ENCODE data around the gene OR5V1.
"Not testable (repeated sequence)": the region's sequence is repeated elsewhere in the genome, so short reads cannot be mapped to it uniquely, and the experiment has no call there.

The OR5V1 gene

DNA sequence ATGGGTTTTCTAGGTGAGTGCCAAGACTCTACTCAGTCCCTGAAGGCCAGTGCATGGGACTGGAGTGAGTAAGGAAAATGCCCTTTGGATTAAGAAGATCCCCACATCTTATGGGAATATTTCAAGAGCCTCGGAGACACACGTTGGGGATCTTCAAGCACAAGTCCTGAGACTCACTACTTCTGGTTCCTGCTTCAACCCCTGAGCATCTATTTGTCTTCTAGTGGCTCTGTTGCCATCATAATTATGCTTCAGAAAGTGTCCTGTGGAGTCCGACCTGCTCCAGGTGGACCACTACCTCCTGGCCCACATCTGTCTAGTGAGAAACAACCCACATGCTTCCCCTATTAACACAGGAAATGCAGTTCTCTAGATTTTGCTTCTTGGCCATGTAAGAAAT, at the start of gene OR5V1:
TSS of gene OR5V1 (minus strand) at position 101 of the 400 bp plus-strand sequence. CDS start 12,670 bp downstream, outside the sequence.
- DNase-seq = no peak

DNA sequence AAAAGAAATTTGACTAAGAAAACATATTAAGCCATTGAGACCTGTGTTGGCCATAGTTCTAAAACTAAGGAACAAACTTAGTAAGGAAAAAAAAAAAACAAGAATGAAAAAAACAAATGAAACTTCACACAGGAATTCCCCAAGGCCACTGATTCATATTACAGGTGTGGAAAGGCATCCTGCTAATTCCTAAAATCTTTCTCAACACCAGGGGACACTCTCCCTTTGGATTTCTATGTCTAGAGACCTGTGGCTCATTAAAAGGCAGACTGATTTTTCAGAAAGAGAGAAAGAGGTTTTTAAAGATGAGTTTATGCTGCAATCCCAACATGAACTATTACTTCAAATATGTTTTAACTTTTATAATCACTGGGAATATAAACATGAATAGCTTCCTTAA, 45.9 kb upstream of the OR5V1 start, which contains the start of gene OR12D1:
TSS of gene OR12D1 (plus strand) at position 341 of the 400 bp plus-strand sequence.
- DNase-seq = no peak

DNA sequence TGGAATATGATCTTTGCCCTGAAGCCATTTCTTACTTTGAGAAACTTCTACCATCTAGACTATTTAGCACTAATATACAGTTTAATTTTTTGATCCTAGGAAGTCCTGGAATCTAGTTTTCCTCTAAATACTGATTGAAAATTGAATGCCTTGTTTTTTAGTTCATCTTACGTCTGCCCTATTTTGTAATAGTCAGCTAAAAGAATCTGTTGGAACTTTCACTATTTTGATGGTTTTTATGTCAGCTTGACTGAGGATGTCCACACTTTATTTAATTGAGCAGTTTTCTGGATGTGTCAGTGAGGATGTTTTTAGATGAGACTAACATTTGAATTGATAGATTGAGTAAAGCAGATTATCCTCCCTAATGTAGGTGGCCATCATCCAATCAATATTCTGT, 35.1 kb upstream of the OR5V1 start:
- DNase-seq = no peak

DNA sequence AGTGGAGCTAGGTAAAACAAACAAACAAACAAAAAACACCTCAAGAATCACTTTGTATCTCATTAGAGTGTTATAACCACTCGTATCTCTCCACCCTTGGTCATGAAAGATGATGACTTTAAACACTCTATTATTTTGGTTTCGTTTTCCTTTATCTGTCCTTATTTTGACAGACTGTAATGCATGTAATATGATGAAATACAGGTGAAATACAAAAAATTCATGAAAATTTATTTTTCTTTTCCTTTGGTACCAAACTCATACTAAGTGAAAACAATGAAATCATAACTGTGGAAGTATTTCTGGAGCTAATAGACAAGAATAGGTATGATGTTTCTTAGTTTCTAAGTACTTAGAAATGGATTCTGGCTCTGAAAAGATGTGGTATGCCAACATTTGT, 30.9 kb upstream of the OR5V1 start:
- no peak for DNase-seq

DNA sequence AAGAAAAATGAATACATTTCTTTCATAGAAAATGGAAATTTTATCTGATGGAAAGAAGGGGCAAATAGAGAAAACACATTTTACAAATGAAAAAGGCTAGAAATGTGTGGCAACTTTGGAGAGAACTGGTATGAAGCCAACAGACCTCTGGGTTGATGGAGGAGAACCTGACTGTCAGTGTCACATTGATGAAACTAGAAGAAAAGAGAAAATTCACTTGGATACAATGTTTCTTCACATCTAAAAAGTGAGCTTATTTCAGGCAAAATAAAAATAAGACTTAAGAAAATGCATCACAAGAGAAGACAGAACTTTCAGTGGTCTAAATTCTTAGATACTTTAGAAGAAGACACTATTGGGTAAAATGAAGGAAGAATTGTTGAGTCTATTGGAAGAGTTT, 26.7 kb upstream of the OR5V1 start, which contains the start of gene OR12D2:
TSS of gene OR12D2 (plus strand) at position 301 of the 400 bp plus-strand sequence. CDS start 1,069 bp downstream, outside the sequence.
- no peak for DNase-seq

DNA sequence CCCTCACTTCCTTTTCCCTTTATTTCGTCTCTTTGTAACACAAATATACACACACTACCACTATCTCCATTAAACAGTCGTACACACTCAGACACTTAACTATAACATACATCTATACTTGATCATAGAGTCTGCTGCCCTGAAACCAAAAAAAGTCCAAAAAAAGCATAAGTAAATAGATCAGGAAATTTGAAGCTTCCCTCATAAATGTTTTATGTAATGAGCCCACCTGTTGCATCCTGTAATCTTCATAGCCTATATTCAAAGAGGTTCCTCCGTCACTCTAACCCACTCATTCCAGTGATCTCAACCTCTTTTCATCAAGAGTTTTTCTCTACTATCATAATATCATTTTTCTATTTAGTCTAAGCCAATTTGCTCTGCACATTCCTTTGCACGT, 19.9 kb upstream of the OR5V1 start:
- DNase-seq = no peak

DNA sequence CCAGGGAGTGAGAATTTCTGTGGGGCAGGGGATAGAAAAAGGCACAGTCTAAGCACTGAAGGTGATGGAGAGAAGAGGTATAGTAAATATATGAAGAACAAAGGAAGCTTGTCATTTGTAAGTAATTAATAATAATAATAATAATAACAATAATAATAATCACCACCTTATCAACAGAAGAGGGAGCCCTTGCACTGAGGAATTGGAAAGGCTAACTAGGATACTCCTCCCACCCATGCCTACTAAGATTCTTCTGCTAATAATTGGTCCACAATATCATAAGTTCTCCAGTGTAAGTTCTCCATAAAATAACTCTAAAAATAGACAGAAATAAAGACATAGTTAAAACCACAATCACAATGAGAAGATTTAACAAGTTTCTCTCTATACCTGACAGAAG, 7.3 kb upstream of the OR5V1 start:
- no peak for DNase-seq

DNA sequence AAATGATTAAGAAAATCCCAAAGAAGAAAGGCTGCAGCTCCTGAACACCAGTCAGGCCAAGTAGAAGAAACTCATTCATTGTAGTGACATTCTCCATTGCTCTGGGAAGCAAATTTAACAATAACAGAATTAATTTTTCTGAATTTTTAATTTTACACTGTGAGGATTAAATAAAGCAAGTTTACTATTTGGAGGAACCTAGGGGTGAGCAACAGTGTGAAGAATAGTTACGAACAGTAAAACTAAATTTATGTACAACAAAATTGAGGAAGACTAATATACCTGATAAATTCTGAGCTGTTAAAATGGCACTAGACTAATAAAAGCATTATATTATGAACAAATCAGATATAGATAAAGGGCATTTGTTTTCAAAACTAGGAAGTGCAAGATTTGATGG, 6.5 kb upstream of the OR5V1 start, which contains the start of gene OR12D3:
TSS of gene OR12D3 (minus strand) at position 101 of the 400 bp plus-strand sequence. CDS start at position 97, 4 bp downstream.
- no peak for DNase-seq

DNA sequence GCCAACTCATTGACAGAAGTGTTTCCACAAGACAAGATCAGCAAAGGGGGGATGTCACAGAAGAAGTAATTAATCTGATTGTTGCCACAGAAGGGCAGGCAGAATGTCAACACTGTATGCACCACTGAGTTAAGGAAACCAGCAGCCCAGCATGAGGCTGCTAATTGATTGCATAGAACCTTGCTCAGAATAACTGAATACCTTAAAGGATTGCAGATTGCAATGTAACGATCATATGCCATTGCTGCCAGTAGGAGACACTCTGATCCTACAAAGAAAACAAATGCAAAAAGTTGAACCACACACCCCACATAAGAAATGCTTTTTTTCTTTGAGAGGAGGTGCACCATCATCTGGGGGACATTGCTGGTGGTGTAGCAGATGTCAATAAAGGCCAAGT, 13.1 kb downstream of the OR5V1 start:
- no peak for DNase-seq

DNA sequence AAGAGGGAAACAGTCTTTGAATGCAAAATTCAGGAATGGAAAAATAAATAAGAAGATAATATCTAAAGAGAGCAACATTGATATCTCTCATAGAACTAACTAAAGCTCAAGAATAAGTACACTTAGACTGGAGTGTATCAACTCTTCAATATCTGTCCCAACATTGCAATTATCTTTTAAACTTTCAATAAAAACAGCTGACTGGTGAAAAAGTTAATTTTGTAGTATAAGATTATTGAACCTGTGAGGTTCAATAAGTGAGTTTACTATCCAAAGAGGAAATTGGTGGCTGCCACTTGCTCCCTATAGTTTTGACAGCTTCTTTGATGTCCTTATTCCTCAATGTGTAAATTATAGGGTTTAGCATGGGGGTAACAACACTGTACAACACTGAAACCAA, 13.7 kb downstream of the OR5V1 start:
- no peak for DNase-seq

DNA sequence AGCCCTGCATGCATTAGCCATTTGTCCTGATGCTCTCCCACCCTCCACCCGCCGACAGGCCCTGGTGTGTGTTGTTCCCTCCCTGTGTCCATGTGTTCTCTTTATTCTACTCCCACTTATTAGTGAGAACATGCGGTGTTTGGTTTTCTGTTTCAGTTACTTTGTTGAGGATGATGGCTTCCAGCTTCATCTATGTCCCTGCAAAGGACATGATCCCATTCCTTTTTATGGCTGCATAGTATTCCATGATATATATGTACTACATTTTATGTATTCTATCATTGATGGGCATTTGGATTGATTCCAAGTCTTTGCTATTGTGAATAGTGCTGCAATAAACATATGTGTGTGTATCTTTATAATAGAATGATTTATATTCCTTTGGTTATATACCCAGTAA, 19.3 kb downstream of the OR5V1 start:
- not testable (repeated sequence) for DNase-seq

DNA sequence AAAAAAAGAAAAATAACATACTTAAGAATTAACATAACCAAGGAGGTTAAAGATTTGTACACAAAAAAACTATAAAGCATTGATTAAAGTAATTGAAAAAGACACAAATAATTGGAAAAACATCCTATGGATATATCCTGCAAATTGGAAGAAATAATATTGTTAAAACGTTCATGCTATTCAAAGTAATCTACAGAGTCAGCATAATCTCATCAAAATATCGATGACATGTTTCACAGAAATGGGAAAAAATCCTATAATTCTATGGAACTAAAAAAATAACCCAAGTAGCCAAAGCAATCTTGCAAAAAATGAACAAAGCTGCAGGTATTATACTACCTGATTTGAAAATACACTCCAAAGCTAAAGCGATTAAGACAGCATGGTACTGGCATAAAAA, 23.3 kb downstream of the OR5V1 start:
- no peak for DNase-seq

DNA sequence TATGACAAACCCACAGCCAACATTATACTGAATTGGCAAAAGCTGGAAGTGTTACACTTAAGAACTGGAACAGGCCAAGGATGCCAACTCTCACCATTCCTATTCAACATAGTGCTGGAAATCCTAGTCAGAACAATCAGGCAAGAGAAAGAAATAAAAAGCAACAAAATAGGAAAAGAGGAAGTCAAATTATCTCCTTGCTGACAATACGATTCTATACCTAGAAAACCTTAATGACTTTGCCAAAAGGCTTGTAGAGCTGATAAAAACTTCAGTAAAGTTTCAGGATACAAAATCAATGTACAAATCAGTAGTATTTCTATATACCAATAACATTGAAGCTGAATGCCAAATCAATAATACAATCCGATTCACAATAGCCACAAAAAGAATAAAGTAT, 32.4 kb downstream of the OR5V1 start:
- DNase-seq = no peak

DNA sequence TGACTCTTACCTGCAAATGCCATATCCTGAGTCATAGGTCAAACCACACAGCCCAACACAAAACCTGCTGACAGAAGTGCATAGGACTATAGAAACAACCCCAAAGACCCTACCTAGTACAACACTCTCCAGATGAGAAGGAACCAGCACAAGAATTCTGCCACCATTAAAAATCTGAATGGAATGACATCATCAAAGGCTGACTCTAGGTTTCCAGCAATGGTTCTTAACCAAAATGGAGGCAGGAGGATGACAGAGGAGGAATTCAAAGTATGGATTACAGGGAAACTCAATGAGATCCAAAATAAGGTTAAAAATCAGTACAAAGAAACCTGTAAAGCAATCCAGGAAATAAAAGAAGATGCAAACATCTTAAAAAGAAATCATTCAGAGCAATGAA, 36.0 kb downstream of the OR5V1 start:
- DNase-seq = no peak

DNA sequence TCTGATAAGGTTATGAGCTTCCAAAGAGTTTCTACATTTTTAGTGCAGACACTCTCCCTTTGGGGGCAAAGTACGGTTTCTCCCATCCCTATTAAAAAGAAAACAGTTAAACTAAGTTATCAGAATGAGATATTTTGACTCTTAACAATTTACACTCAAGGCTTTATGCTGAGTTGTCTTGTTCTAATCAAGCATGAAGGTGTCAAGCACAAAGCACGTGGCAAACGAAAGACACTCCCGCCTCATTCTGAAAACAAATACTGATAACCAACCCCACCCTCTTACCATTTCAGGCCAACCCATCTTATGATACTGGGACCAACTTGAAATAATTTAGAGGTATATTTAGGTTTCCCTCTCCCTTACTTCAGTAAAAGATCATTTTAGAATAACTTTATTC, 42.9 kb downstream of the OR5V1 start:
- DNase-seq = no peak

DNA sequence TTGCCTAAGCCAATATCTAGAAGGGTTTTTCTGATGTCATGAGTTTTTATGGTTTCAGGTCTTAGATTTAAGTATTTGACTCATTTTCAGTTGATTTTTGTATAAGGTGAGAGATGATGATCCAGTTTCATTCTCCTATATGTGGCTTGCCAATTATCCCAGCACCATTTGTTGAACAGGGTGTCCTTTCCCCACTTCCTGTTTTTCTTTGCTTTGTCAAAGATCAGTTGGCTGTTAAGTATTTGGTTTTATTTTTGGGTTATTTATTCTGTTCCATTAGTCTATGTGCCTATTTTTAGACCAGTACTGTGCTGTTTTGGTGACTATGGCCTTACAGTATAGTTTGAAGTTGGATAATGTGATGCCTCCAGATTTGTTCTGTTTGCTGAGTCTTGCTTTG, 45.3 kb downstream of the OR5V1 start:
- DNase-seq = not testable (repeated sequence)

DNA sequence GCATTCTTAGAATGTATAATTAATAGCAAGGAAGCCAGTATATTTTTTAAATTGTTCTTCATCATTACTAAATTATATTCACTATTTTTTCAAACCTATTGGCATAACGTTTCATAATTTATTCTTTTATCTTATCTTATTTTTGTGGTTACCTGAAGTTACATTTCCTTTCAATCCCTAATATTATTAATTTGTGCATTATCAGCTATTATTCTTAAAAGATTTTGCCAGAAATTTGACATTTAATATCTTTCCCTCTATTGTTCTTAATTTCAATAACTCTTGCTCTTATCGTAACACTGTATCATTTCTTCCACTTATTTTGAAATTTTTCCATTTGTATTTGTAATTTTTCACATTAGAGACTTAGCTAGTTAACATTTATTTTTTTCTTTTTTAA, 48.7 kb downstream of the OR5V1 start:
- no peak for DNase-seq
